ENCODE data around the gene OR6N2. TPM values are rescaled to one million over a fixed set of nuclear protein-coding genes. Genes with fewer than 3 reads are reported as not detected.

Gene OR6N2
- total RNA-seq, 2 donors from 2014 or later: not detected

- Mint-ChIP-seq H3K4me1 (no peaks in the 10 kb centered on the region), H3K36me3 (ENCODE audit: low read depth) (peaks cover 2% of the 10 kb centered on the region), H3K27me3 (ENCODE audit: insufficient read depth) (no peaks in the 10 kb centered on the region), H3K4me3 (no peak overlapping the region), H3K9me3 (peaks cover 6% of the 10 kb centered on the region), H3K27ac (no peak overlapping the region)
- Histone ChIP-seq H3K9ac (ENCODE audit: extremely low read depth, low read length, poor library complexity, severe bottlenecking) (no peak overlapping the region), H3K36me3 (ENCODE audit: control insufficient read depth, insufficient read depth, low read length) (no peaks in the 10 kb centered on the region), H3K27ac (ENCODE audit: low read depth, low read length) (no peak overlapping the region), H3K27me3 (ENCODE audit: control insufficient read depth, insufficient read depth, low read length, poor library complexity, severe bottlenecking) (no peaks in the 10 kb centered on the region), H3K9me3 (ENCODE audit: control insufficient read depth, low read length) (peaks cover 3% of the 10 kb centered on the region), H3K4me3 (ENCODE audit: low read length) (no peak overlapping the region), H3K4me1 (ENCODE audit: control insufficient read depth, insufficient read depth, low read length) (no peaks in the 10 kb centered on the region)
- DNase-seq: no peak
- 92 to 100% methylated on average over 1 to 7 of the region's 7 CpGs for WGBS, 2 experiments (ENCODE audit: insufficient coverage in 1 of 2, insufficient read length in 1 of 2)
- no peak for TF ChIP-seq CTCF (conservative IDR thresholded peaks at IDR 0.05)
Measured at GRCh38 chr1:158819461-158820443, 38.7 kb upstream of the OR6N2 start.

- no peaks in the 10 kb centered on the region for H3K4me1 ChIP-seq (ENCODE audit: control insufficient read depth, insufficient read depth, low read length)
- no peaks in the 10 kb centered on the region for H3K27me3 ChIP-seq (ENCODE audit: control insufficient read depth, insufficient read depth, low read length, poor library complexity, severe bottlenecking)
- Mint-ChIP-seq H3K27me3 (ENCODE audit: insufficient read depth) (no peaks in the 10 kb centered on the region), H3K36me3 (ENCODE audit: low read depth) (peaks cover 2% of the 10 kb centered on the region), H3K9me3 (peaks cover 6% of the 10 kb centered on the region), H3K27ac (no peak overlapping the region), H3K4me3 (no peak overlapping the region), H3K4me1 (no peaks in the 10 kb centered on the region)
- H3K9me3 ChIP-seq (ENCODE audit: control insufficient read depth, low read length): peaks cover 3% of the 10 kb centered on the region
- no peaks in the 10 kb centered on the region for H3K36me3 ChIP-seq (ENCODE audit: control insufficient read depth, insufficient read depth, low read length)
- DNase-seq: no peak
- WGBS, 2 experiments (ENCODE audit: insufficient coverage in 1 of 2, insufficient read length in 1 of 2): 100% methylated on average over 1 of the region's 1 CpG; no CpG with 5 or more reads in 1 of the 2 experiments
- no peak overlapping the region for H3K27ac ChIP-seq (ENCODE audit: low read depth, low read length)
- TF ChIP-seq CTCF (conservative IDR thresholded peaks at IDR 0.05): no peak
- H3K9ac ChIP-seq (ENCODE audit: extremely low read depth, low read length, poor library complexity, severe bottlenecking): no peak overlapping the region
- no peak overlapping the region for H3K4me3 ChIP-seq (ENCODE audit: low read length)
Measured at GRCh38 chr1:158818975-158819431, 38.0 kb upstream of the OR6N2 start.

- Mint-ChIP-seq H3K4me1 (no peaks in the 10 kb centered on the region), H3K4me3 (no peak overlapping the region), H3K9me3 (peaks cover 3% of the 10 kb centered on the region), H3K36me3 (ENCODE audit: low read depth) (peaks cover 2% of the 10 kb centered on the region), H3K27me3 (ENCODE audit: insufficient read depth) (no peaks in the 10 kb centered on the region), H3K27ac (no peak overlapping the region)
- Histone ChIP-seq H3K4me3 (ENCODE audit: low read length) (no peak overlapping the region), H3K9me3 (ENCODE audit: control insufficient read depth, low read length) (peaks cover 3% of the 10 kb centered on the region), H3K27me3 (ENCODE audit: control insufficient read depth, insufficient read depth, low read length, poor library complexity, severe bottlenecking) (no peaks in the 10 kb centered on the region), H3K4me1 (ENCODE audit: control insufficient read depth, insufficient read depth, low read length) (no peaks in the 10 kb centered on the region), H3K36me3 (ENCODE audit: control insufficient read depth, insufficient read depth, low read length) (no peaks in the 10 kb centered on the region), H3K27ac (ENCODE audit: low read depth, low read length) (no peak overlapping the region), H3K9ac (ENCODE audit: extremely low read depth, low read length, poor library complexity, severe bottlenecking) (no peak overlapping the region)
- 89 to 100% methylated on average over 1 of the region's 1 CpG for WGBS, 2 experiments (ENCODE audit: insufficient coverage in 1 of 2, insufficient read length in 1 of 2)
- no peak for TF ChIP-seq CTCF (conservative IDR thresholded peaks at IDR 0.05)
- no peak for DNase-seq
Measured at GRCh38 chr1:158818560-158818959, 37.6 kb upstream of the OR6N2 start.
